HCT116 (cell line): ENCODE measurements around the gene RPH3AL. TPM values are rescaled to one million over a fixed set of nuclear protein-coding genes. Genes with fewer than 3 reads are reported as not detected.

Source experiments
- ATAC-seq: fragments of 200-7000 bp; cut with Tn5 transposase; 2 replicates; pipeline ENCODE4 v1.9.1; 2020; ENCODE audit warnings: mild to moderate bottlenecking, moderate library complexity
- BruUV-seq: library from RNA; stranded (reverse); fragments of 400-500 nt; replicated peaks from 2 replicates; lab custom pipeline; 2021; lab: Mats Ljungman, UMichigan
- CTCF ChIA-PET: fragments of 300-600 bp; sonication (Branson Sonifier 250); formaldehyde crosslinking; loops from one replicate; lab custom pipeline; 2021; ENCODE audit warnings: antibody characterized with exemption; lab: Charles Lee
- POLR2A ChIA-PET: fragments of 300-600, 350-600 bp; sonication (Branson Sonifier 250); formaldehyde crosslinking; loops from one replicate; lab custom pipeline; 2021; ENCODE audit warnings: antibody characterized with exemption; lab: Charles Lee
- RAD21 ChIA-PET, 2 experiments: fragments of 300-600 bp; sonication (Branson Sonifier 250); formaldehyde crosslinking; loops; one replicate each; lab custom pipeline; 2023; ENCODE audit warnings: low total read pairs in 2 of 2; ENCODE audit not compliant: uncharacterized antibody in 2 of 2, unreplicated experiment in 2 of 2, low non-redundant PET in 1 of 2; lab: Charles Lee
- DNase-seq: peaks from one replicate; pipeline ENCODE4 v3.0.0-alpha.2; 2010; ENCODE audit warnings: low read depth, low spot score
- H2AFZ ChIP-seq: fragments of 200-600 bp; shearing (Covaris generic), sonication (generic); 2 replicates; pipeline ENCODE4 v1.6.1; 2017; ENCODE audit warnings: low read depth, mixed run types, mixed read lengths, antibody characterized with exemption, low read length; ENCODE audit not compliant: poor library complexity, severe bottlenecking
- H3K27ac ChIP-seq: 2 replicates; pipeline ENCODE4 v1.5.1; 2012; ENCODE audit warnings: low read depth, low read length
- H3K27me3 ChIP-seq: fragments of 200-600 bp; sonication (generic); 2 replicates; pipeline ENCODE4 v1.6.1; 2016; ENCODE audit warnings: mixed run types, low read length, mixed read lengths; ENCODE audit not compliant: insufficient read depth
- H3K36me3 ChIP-seq, 2 experiments: fragments of 200-500 bp in 1 of 2; fragments of 200-600 bp in 1 of 2; sonication (Bioruptor generic) in 1 of 2; sonication (generic) in 1 of 2; 2 replicates each; pipeline versions ENCODE4 v1.5.1 to v1.6.1; 2014 to 2016; ENCODE audit warnings: low read length in 2 of 2, inconsistent platforms in 1 of 2, mixed read lengths in 1 of 2, mixed run types in 1 of 2; ENCODE audit not compliant: insufficient read depth in 2 of 2, control insufficient read depth in 1 of 2
- H3K4me1 ChIP-seq, 2 experiments: fragments of 200-600 bp in 1 of 2; sonication (generic) in 1 of 2; 2 replicates each; pipeline versions ENCODE4 v1.5.1 to v1.6.1; 2012 to 2017; ENCODE audit warnings: low read length in 2 of 2, inconsistent platforms in 1 of 2, mild to moderate bottlenecking in 1 of 2, mixed read lengths in 1 of 2, mixed run types in 1 of 2, moderate library complexity in 1 of 2; ENCODE audit not compliant: insufficient read depth in 2 of 2, control insufficient read depth in 1 of 2
- H3K4me2 ChIP-seq: fragments of 200-600 bp; sonication (generic); 2 replicates; pipeline ENCODE4 v1.6.1; 2017; ENCODE audit warnings: mixed run types, low read length, mixed read lengths
- H3K4me3 ChIP-seq, 2 experiments: fragments of 200-600 bp in 1 of 2; sonication (generic) in 1 of 2; replicated peaks in 1 of 2; 2 replicates each; pipeline ENCODE4 v1.5.1; 2011 to 2016; ENCODE audit warnings: low read length in 2 of 2, control low read depth in 1 of 2, low read depth in 1 of 2, mild to moderate bottlenecking in 1 of 2, mixed read lengths in 1 of 2, mixed run types in 1 of 2
- H3K79me2 ChIP-seq: fragments of 200-600 bp; sonication (generic); 2 replicates; pipeline ENCODE4 v1.6.1; 2017; ENCODE audit warnings: mild to moderate bottlenecking, mixed run types, low read length, moderate library complexity, mixed read lengths; ENCODE audit not compliant: insufficient read depth
- H3K9ac ChIP-seq: fragments of 200-600 bp; sonication (generic); 2 replicates; pipeline ENCODE4 v1.6.1; 2016; ENCODE audit warnings: low read length, mixed read lengths
- H3K9me2 ChIP-seq: fragments of 200-600 bp; sonication (generic), shearing (Covaris generic); 2 replicates; pipeline ENCODE4 v1.6.1; 2017; ENCODE audit warnings: mixed run types, mild to moderate bottlenecking, moderate library complexity; ENCODE audit not compliant: insufficient read depth
- H3K9me3 ChIP-seq, 2 experiments: fragments of 200-500 bp in 1 of 2; fragments of 200-600 bp in 1 of 2; sonication (Bioruptor generic) in 1 of 2; sonication (generic) in 1 of 2; 2 replicates each; pipeline ENCODE4 v1.6.1; 2014 to 2017; ENCODE audit warnings: low read length in 2 of 2, mixed read lengths in 2 of 2, inconsistent platforms in 1 of 2, low read depth in 1 of 2, mild to moderate bottlenecking in 1 of 2, mixed run types in 1 of 2, moderate library complexity in 1 of 2; ENCODE audit not compliant: control insufficient read depth in 1 of 2, insufficient read depth in 1 of 2
- H4K20me1 ChIP-seq: fragments of 200-600 bp; sonication (generic), shearing (Covaris generic); 2 replicates; pipeline ENCODE4 v1.6.1; 2017; ENCODE audit warnings: mixed run types, mild to moderate bottlenecking, moderate library complexity; ENCODE audit not compliant: insufficient read depth
- CBX3 ChIP-seq: IDR thresholded peaks from 2 replicates; pipeline ENCODE4 v1.6.1; 2012; ENCODE audit warnings: low read depth
- EGR1 ChIP-seq: IDR thresholded peaks from 2 replicates; pipeline ENCODE4 v1.6.1; 2012; ENCODE audit warnings: low read depth
- EZH2 ChIP-seq: fragments of 200-600 bp; sonication (generic); IDR thresholded peaks from 2 replicates; pipeline ENCODE4 v1.6.1; 2017; ENCODE audit warnings: antibody characterized with exemption, mixed run types
- EZH2phosphoT487 ChIP-seq: fragments of 200-600 bp; IDR thresholded peaks from 2 replicates; pipeline ENCODE4 v1.6.1; 2018; ENCODE audit warnings: antibody characterized with exemption, borderline replicate concordance
- FOSL1 ChIP-seq: IDR thresholded peaks from 2 replicates; pipeline ENCODE4 v1.6.1; 2012; ENCODE audit warnings: low read depth
- JUND ChIP-seq: IDR thresholded peaks from 2 replicates; pipeline ENCODE4 v1.6.1; 2012
- POLR2A ChIP-seq: IDR thresholded peaks from 2 replicates; pipeline ENCODE4 v1.7.0; 2011; ENCODE audit warnings: borderline replicate concordance; ENCODE audit not compliant: insufficient read depth, insufficient read length; ENCODE audit errors: extremely low read depth
- RAD21 ChIP-seq: IDR thresholded peaks from 2 replicates; pipeline ENCODE4 v1.6.1; 2012; ENCODE audit warnings: low read depth, mild to moderate bottlenecking
- SIN3A ChIP-seq: IDR thresholded peaks from 2 replicates; pipeline ENCODE4 v1.6.1; 2012; ENCODE audit warnings: low read depth
- SP1 ChIP-seq: IDR thresholded peaks from 2 replicates; pipeline ENCODE4 v1.6.1; 2012; ENCODE audit warnings: low read depth
- YY1 ChIP-seq: IDR thresholded peaks from 2 replicates; pipeline ENCODE4 v1.6.1; 2011; ENCODE audit warnings: low read length, low read depth, moderate library complexity, mild to moderate bottlenecking; ENCODE audit not compliant: insufficient replicate concordance; ENCODE audit errors: extremely low read depth
- intact Hi-C: fragments of 100-400 bp; cut with micrococcal nuclease; formaldehyde crosslinking; loops from 2 replicates; pipeline ENCODE4 v1.10.0; 2022
- total RNA-seq: library from RNA; stranded (reverse); gene quantifications from one replicate; pipeline ENCODE4 v1.2.1, GENCODE V29; 2021; ENCODE audit not compliant: unreplicated experiment
- TF ChIP-seq, protein P1 (sequence below): IDR thresholded peaks from 2 replicates; pipeline ENCODE4 v1.6.1; 2012
- TF ChIP-seq, protein P2 (sequence below), 3 experiments: fragments of 200-600 bp in 1 of 3; sonication (generic) in 1 of 3; IDR thresholded peaks in 2 of 3; conservative IDR thresholded peaks in 1 of 3; 2 replicates each; pipeline ENCODE4 v1.5.1; 2012 to 2017; ENCODE audit warnings: low read depth in 2 of 3, low read length in 2 of 3, antibody characterized with exemption in 1 of 3, borderline replicate concordance in 1 of 3, control low read depth in 1 of 3, mild to moderate bottlenecking in 1 of 3, mixed read lengths in 1 of 3, mixed run types in 1 of 3, moderate library complexity in 1 of 3; ENCODE audit not compliant: insufficient read depth in 1 of 3
- TF ChIP-seq, protein P3 (sequence below): IDR thresholded peaks from 2 replicates; pipeline ENCODE4 v1.6.1; 2012
- TF ChIP-seq, protein P4 (sequence below): IDR thresholded peaks from 2 replicates; pipeline ENCODE4 v1.6.1; 2012; ENCODE audit warnings: low read depth
- TF ChIP-seq, protein P5 (sequence below): IDR thresholded peaks from 2 replicates; pipeline ENCODE4 v1.6.1; 2011; ENCODE audit warnings: mild to moderate bottlenecking, low read length, moderate library complexity; ENCODE audit not compliant: insufficient replicate concordance; ENCODE audit errors: extremely low read depth

The RPH3AL gene
- total RNA-seq, 1 experiment from 2014 or later, result 17.0 TPM

DNA sequence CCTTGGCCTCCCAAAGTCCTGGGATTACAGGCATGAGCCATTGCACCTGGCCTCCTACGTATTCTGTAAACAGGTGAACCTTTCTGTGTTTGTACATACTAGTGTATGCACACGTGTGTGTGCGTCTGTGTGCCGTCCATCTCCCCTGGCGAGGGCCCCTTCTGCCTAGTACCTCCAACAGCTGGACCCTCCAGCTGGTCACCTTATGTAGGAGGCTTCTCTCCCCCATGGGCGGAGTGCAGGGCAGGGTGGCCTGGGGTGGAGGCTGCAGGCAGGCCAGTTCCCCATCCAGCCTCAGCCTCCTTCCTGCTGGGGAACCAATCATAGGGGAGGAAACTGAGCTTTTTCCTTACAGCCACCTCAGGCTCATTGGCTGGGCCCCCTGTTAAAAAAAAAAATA is 146.8 kb downstream of the RPH3AL start:
- POLR2A ChIA-PET, result no interaction called here
- Histone ChIP-seq H3K27ac (no peak overlapping the region), H3K36me3 (no peaks in the 10 kb centered on the region), H3K9me3 (no peaks in the 10 kb centered on the region), H2AFZ (no peak overlapping the region), H3K4me2 (no peak overlapping the region), H3K4me1 (no peaks in the 10 kb centered on the region), H3K4me3 (no peak overlapping the region), H4K20me1 (no peaks in the 10 kb centered on the region), H3K9me2 (no peaks in the 10 kb centered on the region), H3K79me2 (no peaks in the 10 kb centered on the region), H3K9ac (no peak overlapping the region), H3K27me3 (no peaks in the 10 kb centered on the region)
- no TSS peak for BruUV-seq
- TF ChIP-seq, protein P1, sequence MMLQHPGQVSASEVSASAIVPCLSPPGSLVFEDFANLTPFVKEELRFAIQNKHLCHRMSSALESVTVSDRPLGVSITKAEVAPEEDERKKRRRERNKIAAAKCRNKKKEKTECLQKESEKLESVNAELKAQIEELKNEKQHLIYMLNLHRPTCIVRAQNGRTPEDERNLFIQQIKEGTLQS, result no peak
- no peak for TF ChIP-seq SIN3A
- TF ChIP-seq, protein P2, sequence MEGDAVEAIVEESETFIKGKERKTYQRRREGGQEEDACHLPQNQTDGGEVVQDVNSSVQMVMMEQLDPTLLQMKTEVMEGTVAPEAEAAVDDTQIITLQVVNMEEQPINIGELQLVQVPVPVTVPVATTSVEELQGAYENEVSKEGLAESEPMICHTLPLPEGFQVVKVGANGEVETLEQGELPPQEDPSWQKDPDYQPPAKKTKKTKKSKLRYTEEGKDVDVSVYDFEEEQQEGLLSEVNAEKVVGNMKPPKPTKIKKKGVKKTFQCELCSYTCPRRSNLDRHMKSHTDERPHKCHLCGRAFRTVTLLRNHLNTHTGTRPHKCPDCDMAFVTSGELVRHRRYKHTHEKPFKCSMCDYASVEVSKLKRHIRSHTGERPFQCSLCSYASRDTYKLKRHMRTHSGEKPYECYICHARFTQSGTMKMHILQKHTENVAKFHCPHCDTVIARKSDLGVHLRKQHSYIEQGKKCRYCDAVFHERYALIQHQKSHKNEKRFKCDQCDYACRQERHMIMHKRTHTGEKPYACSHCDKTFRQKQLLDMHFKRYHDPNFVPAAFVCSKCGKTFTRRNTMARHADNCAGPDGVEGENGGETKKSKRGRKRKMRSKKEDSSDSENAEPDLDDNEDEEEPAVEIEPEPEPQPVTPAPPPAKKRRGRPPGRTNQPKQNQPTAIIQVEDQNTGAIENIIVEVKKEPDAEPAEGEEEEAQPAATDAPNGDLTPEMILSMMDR (IDR thresholded peaks at IDR 0.05 in 2 of 3, conservative IDR thresholded peaks at IDR 0.05 in 1 of 3; ENCODE audit: borderline replicate concordance in 1 of 3, insufficient read depth in 1 of 3, low read depth in 2 of 3, low read length in 2 of 3), result no peak
- TF ChIP-seq, protein P3, sequence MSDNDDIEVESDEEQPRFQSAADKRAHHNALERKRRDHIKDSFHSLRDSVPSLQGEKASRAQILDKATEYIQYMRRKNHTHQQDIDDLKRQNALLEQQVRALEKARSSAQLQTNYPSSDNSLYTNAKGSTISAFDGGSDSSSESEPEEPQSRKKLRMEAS, result no peak
- TF ChIP-seq YY1, result no peak
- no peak for TF ChIP-seq POLR2A
- no peak for TF ChIP-seq JUND
- no peak for TF ChIP-seq RAD21
- TF ChIP-seq, protein P4, sequence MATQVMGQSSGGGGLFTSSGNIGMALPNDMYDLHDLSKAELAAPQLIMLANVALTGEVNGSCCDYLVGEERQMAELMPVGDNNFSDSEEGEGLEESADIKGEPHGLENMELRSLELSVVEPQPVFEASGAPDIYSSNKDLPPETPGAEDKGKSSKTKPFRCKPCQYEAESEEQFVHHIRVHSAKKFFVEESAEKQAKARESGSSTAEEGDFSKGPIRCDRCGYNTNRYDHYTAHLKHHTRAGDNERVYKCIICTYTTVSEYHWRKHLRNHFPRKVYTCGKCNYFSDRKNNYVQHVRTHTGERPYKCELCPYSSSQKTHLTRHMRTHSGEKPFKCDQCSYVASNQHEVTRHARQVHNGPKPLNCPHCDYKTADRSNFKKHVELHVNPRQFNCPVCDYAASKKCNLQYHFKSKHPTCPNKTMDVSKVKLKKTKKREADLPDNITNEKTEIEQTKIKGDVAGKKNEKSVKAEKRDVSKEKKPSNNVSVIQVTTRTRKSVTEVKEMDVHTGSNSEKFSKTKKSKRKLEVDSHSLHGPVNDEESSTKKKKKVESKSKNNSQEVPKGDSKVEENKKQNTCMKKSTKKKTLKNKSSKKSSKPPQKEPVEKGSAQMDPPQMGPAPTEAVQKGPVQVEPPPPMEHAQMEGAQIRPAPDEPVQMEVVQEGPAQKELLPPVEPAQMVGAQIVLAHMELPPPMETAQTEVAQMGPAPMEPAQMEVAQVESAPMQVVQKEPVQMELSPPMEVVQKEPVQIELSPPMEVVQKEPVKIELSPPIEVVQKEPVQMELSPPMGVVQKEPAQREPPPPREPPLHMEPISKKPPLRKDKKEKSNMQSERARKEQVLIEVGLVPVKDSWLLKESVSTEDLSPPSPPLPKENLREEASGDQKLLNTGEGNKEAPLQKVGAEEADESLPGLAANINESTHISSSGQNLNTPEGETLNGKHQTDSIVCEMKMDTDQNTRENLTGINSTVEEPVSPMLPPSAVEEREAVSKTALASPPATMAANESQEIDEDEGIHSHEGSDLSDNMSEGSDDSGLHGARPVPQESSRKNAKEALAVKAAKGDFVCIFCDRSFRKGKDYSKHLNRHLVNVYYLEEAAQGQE, result no peak
- no peak for TF ChIP-seq EGR1
- TF ChIP-seq, protein P5, sequence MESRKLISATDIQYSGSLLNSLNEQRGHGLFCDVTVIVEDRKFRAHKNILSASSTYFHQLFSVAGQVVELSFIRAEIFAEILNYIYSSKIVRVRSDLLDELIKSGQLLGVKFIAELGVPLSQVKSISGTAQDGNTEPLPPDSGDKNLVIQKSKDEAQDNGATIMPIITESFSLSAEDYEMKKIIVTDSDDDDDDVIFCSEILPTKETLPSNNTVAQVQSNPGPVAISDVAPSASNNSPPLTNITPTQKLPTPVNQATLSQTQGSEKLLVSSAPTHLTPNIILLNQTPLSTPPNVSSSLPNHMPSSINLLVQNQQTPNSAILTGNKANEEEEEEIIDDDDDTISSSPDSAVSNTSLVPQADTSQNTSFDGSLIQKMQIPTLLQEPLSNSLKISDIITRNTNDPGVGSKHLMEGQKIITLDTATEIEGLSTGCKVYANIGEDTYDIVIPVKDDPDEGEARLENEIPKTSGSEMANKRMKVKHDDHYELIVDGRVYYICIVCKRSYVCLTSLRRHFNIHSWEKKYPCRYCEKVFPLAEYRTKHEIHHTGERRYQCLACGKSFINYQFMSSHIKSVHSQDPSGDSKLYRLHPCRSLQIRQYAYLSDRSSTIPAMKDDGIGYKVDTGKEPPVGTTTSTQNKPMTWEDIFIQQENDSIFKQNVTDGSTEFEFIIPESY, result no peak
- no peak for TF ChIP-seq EZH2phosphoT487
- no peak for TF ChIP-seq CBX3
- TF ChIP-seq EZH2, result no peak
- TF ChIP-seq SP1, result no peak
- no peak for TF ChIP-seq FOSL1
- RAD21 ChIA-PET, result no interaction called here
- no peak for DNase-seq
- ATAC-seq, result no peak
- intact Hi-C loops, result no loop called here
- CTCF ChIA-PET, result no interaction called here
